Left lung (tissue), 10 donors: ENCODE measurements around the gene PPME1. TPM values are rescaled to one million over a fixed set of nuclear protein-coding genes. Genes with fewer than 3 reads are reported as not detected.

ENCODE experiments used
- ATAC-seq: fragments of 200-7000 bp; cut with Tn5 transposase; one replicate; pipeline ENCODE4 v1.9.1; 2020; ENCODE audit warnings: moderate library complexity
- DNase-seq, 4 donors: peaks; one replicate each; pipeline ENCODE4 v3.0.0-alpha.2; 2013 to 2020
- H3K27ac ChIP-seq, 2 donors: fragments of 200-600 bp; sonication (generic) in 1 of 2; one replicate each; pipeline versions ENCODE4 v1.5.0 to v1.8.0; 2020 to 2021
- H3K27me3 ChIP-seq, 2 donors: fragments of 200-600 bp; sonication (generic) in 1 of 2; one replicate each; pipeline versions ENCODE4 v1.5.0 to v1.8.0; 2020 to 2021
- H3K36me3 ChIP-seq, 2 donors: fragments of 200-600 bp; sonication (generic) in 1 of 2; one replicate each; pipeline versions ENCODE4 v1.5.0 to v1.8.0; 2020 to 2021
- H3K4me1 ChIP-seq, 2 donors: fragments of 200-600 bp; one replicate each; pipeline ENCODE4 v1.8.0; 2021
- H3K4me3 ChIP-seq, 2 donors: fragments of 200-600 bp; sonication (generic) in 1 of 2; one replicate each; pipeline versions ENCODE4 v1.5.0 to v1.8.0; 2020 to 2021; ENCODE audit warnings: mild to moderate bottlenecking in 1 of 2
- H3K9me3 ChIP-seq, 2 donors: fragments of 200-600 bp; sonication (generic) in 1 of 2; one replicate each; pipeline versions ENCODE4 v1.5.0 to v1.8.0; 2020 to 2021
- intact Hi-C, 2 donors: fragments of 100-400 bp; cut with DNase I; formaldehyde crosslinking; loops; one replicate each; pipeline versions ENCODE4 v1.11.2 to v1.14.2; 2022
- polyA plus RNA-seq, 6 donors: library from polyadenylated mRNA; unstranded; fragments of 120-200 nt; gene quantifications; one replicate each; pipeline ENCODE4 v1.2.1, GENCODE V29; 2013; ENCODE audit not compliant: insufficient read length in 6 of 6
- total RNA-seq, 2 donors: library from RNA; stranded (reverse); fragmentation: NEBNext Ultra II Directional; extraction: Animal tissue kit (Norgen Biotek cat#: 25700); gene quantifications; one replicate each; pipeline ENCODE4 v1.2.1, GENCODE V29; 2021
- TF ChIP-seq, protein P1 (sequence below), 2 donors: fragments of 200-600 bp; sonication (generic) in 1 of 2; IDR thresholded peaks; one replicate each; pipeline versions ENCODE4 v1.5.0 to v1.8.0; 2021; ENCODE audit warnings: antibody characterized with exemption in 2 of 2
- donor health status: DM: no; HTN: yes; CAD: no.
- donor health status: DM: no; HTN: no; CAD: no.

PPME1 gene
- total and polyA plus RNA-seq, 8 donors: 30.8 to 48.0 (median 44.0) TPM

- H3K4me1 ChIP-seq: no peaks in the 10 kb centered on the region
- peaks cover 0 to 49% of the 10 kb centered on the region in 2 donors for H3K36me3 ChIP-seq
- H3K4me3 ChIP-seq: no peak overlapping the region
- ATAC-seq (no peak), DNase-seq (no peak)
- no peak overlapping the region for H3K27ac ChIP-seq
- intact Hi-C loops: no loop called here
- TF ChIP-seq, protein P1, sequence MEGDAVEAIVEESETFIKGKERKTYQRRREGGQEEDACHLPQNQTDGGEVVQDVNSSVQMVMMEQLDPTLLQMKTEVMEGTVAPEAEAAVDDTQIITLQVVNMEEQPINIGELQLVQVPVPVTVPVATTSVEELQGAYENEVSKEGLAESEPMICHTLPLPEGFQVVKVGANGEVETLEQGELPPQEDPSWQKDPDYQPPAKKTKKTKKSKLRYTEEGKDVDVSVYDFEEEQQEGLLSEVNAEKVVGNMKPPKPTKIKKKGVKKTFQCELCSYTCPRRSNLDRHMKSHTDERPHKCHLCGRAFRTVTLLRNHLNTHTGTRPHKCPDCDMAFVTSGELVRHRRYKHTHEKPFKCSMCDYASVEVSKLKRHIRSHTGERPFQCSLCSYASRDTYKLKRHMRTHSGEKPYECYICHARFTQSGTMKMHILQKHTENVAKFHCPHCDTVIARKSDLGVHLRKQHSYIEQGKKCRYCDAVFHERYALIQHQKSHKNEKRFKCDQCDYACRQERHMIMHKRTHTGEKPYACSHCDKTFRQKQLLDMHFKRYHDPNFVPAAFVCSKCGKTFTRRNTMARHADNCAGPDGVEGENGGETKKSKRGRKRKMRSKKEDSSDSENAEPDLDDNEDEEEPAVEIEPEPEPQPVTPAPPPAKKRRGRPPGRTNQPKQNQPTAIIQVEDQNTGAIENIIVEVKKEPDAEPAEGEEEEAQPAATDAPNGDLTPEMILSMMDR (IDR thresholded peaks at IDR 0.05): no peak
- no peaks in the 10 kb centered on the region for H3K27me3 ChIP-seq
- H3K9me3 ChIP-seq: peaks cover 0 to 2% of the 10 kb centered on the region in 2 donors
Observed at GRCh38 chr11:74157169-74157568, 13.9 kb upstream of the PPME1 start.

GRCh38 chr11:74159642-74160041, 11.4 kb upstream of the PPME1 start:
- no peaks in the 10 kb centered on the region for H3K4me1 ChIP-seq
- no peaks in the 10 kb centered on the region for H3K27me3 ChIP-seq
- no peak overlapping the region for H3K4me3 ChIP-seq
- no peaks in the 10 kb centered on the region for H3K9me3 ChIP-seq
- ATAC-seq (no peak), DNase-seq (no peak)
- TF ChIP-seq, protein P1 (IDR thresholded peaks at IDR 0.05): no peak
- intact Hi-C loops: no loop called here
- no peak overlapping the region for H3K27ac ChIP-seq
- peaks cover 0 to 59% of the 10 kb centered on the region in 2 donors for H3K36me3 ChIP-seq

GRCh38 chr11:74162681-74163467, 8.2 kb upstream of the PPME1 start:
- Histone ChIP-seq H3K27me3 (no peaks in the 10 kb centered on the region), H3K36me3 (peaks cover 0 to 73% of the 10 kb centered on the region in 2 donors), H3K9me3 (no peaks in the 10 kb centered on the region), H3K4me3 (no peak overlapping the region), H3K4me1 (no peaks in the 10 kb centered on the region), H3K27ac (no peak overlapping the region)
- intact Hi-C loops: no loop called here
- ATAC-seq (no peak), DNase-seq (no peak)
- TF ChIP-seq, protein P1 (IDR thresholded peaks at IDR 0.05): no peak

GRCh38 chr11:74168838-74169237, 2.3 kb upstream of the PPME1 start:
- no peaks in the 10 kb centered on the region for H3K27me3 ChIP-seq
- TF ChIP-seq, protein P1 (IDR thresholded peaks at IDR 0.05): no peak
- intact Hi-C loops: no loop called here
- no peaks in the 10 kb centered on the region for H3K9me3 ChIP-seq
- ATAC-seq (no peak), DNase-seq (no peak)
- peaks cover 0 to 45% of the 10 kb centered on the region in 2 donors for H3K36me3 ChIP-seq
- no peak overlapping the region for H3K27ac ChIP-seq
- no peak overlapping the region for H3K4me3 ChIP-seq
- H3K4me1 ChIP-seq: peaks cover 18 to 41% of the 10 kb centered on the region in 2 donors

GRCh38 chr11:74169738-74170458, 1.2 kb upstream of the PPME1 start:
- DNase-seq: no peak
- no peaks in the 10 kb centered on the region for H3K27me3 ChIP-seq
- intact Hi-C loops: no loop called here

More at GRCh38 chr11:74169738-74170458, 1.2 kb upstream of the PPME1 start:
- H3K4me1 ChIP-seq: peaks cover 18 to 41% of the 10 kb centered on the region in 2 donors
- H3K36me3 ChIP-seq: peaks cover 0 to 35% of the 10 kb centered on the region in 2 donors
- H3K9me3 ChIP-seq: no peaks in the 10 kb centered on the region
- TF ChIP-seq, protein P1 (IDR thresholded peaks at IDR 0.05): no peak
- ATAC-seq: no peak
- H3K27ac ChIP-seq: peak overlapping the region; percentile 81 to 95
- H3K4me3 ChIP-seq: peak overlapping the region; percentile 62 to 71
